GM18873 (cell line): Measurements from ENCODE around the gene PODXL.
"Not testable (repeated sequence)": the region's sequence is repeated elsewhere in the genome, so short reads cannot be mapped to it uniquely, and the experiment has no call there.

Experiments
- ATAC-seq: cut with Tn5 transposase; IDR thresholded peaks from one replicate; pipeline ENCODE4 v1.9.1; 2021; ENCODE audit warnings: mild to moderate bottlenecking, moderate library complexity, moderate number of reproducible peaks; ENCODE audit not compliant: unreplicated experiment, low FRiP score

The PODXL gene

GRCh38 chr7:131513245-131514061, 43.0 kb downstream of the PODXL start:
- ATAC-seq = peak; percentile 80

GRCh38 chr7:131511774-131512535, 44.5 kb downstream of the PODXL start:
- ATAC-seq = no peak

- ATAC-seq = no peak
Measured at GRCh38 chr7:131511071-131511470, 45.4 kb downstream of the PODXL start.

GRCh38 chr7:131509781-131510180, 46.6 kb downstream of the PODXL start:
- ATAC-seq = no peak

- no peak for ATAC-seq
Measured at GRCh38 chr7:131508754-131509486, 47.5 kb downstream of the PODXL start.

- ATAC-seq = peak; percentile 76
Measured at GRCh38 chr7:131507592-131508331, 48.7 kb downstream of the PODXL start.

- ATAC-seq = no peak
Measured at GRCh38 chr7:131506597-131506996, 49.8 kb downstream of the PODXL start.

- ATAC-seq = no peak
Measured at GRCh38 chr7:131505636-131506557, 50.5 kb downstream of the PODXL start.

GRCh38 chr7:131505037-131505620, 51.3 kb downstream of the PODXL start:
- ATAC-seq = not testable (repeated sequence)

GRCh38 chr7:131504157-131504899, 52.1 kb downstream of the PODXL start:
- ATAC-seq = no peak

- no peak for ATAC-seq
Measured at GRCh38 chr7:131503639-131504038, 52.8 kb downstream of the PODXL start.

GRCh38 chr7:131502810-131503508, 53.5 kb downstream of the PODXL start:
- no peak for ATAC-seq

GRCh38 chr7:131501930-131502685, 54.3 kb downstream of the PODXL start:
- no peak for ATAC-seq

- ATAC-seq = peak; percentile 77
Measured at GRCh38 chr7:131501422-131501821, 55.0 kb downstream of the PODXL start.

GRCh38 chr7:131500357-131500756, 56.1 kb downstream of the PODXL start:
- ATAC-seq = no peak

- ATAC-seq = no peak
Measured at GRCh38 chr7:131499801-131500200, 56.6 kb downstream of the PODXL start.
